A204.1 (cell line): ENCODE measurements around the gene DAAM1.

Source experiments
- FAIRE-seq: peaks from 2 replicates; lab custom pipeline; 2012; peaks lifted over from hg19 to GRCh38; lab: Jason Lieb, UNC

The DAAM1 gene

GRCh38 chr14:59363531-59364226, 175.2 kb downstream of the DAAM1 start:
- no peak for FAIRE-seq

GRCh38 chr14:59370158-59370742, 181.8 kb downstream of the DAAM1 start:
- FAIRE-seq: no peak

GRCh38 chr14:59371771-59372170, 183.3 kb downstream of the DAAM1 start:
- FAIRE-seq: no peak

GRCh38 chr14:59374048-59374447, 185.6 kb downstream of the DAAM1 start:
- FAIRE-seq: no peak

- FAIRE-seq: no peak
These were observed 188.2 kb downstream of the DAAM1 start for GRCh38 chr14:59376686-59377085.

- FAIRE-seq: no peak
These were observed 189.0 kb downstream of the DAAM1 start for GRCh38 chr14:59377491-59377890.

GRCh38 chr14:59377991-59378601, 189.6 kb downstream of the DAAM1 start:
- no peak for FAIRE-seq

GRCh38 chr14:59389936-59390335, 201.5 kb downstream of the DAAM1 start:
- FAIRE-seq: no peak

GRCh38 chr14:59391388-59391787, 202.9 kb downstream of the DAAM1 start:
- FAIRE-seq: no peak

GRCh38 chr14:59394268-59394667, 205.8 kb downstream of the DAAM1 start:
- no peak for FAIRE-seq

GRCh38 chr14:59395672-59396071, 207.2 kb downstream of the DAAM1 start:
- FAIRE-seq: no peak

GRCh38 chr14:59398841-59399240, 210.4 kb downstream of the DAAM1 start:
- no peak for FAIRE-seq

GRCh38 chr14:59406454-59407245, 218.2 kb downstream of the DAAM1 start:
- FAIRE-seq: no peak

GRCh38 chr14:59407246-59408010, 219.0 kb downstream of the DAAM1 start:
- FAIRE-seq: no peak

- no peak for FAIRE-seq
These were observed 227.6 kb downstream of the DAAM1 start for GRCh38 chr14:59415836-59416602.

- no peak for FAIRE-seq
These were observed 228.8 kb downstream of the DAAM1 start for GRCh38 chr14:59417311-59417710.

GRCh38 chr14:59419303-59419702, 230.8 kb downstream of the DAAM1 start:
- no peak for FAIRE-seq
